Fibroblast of peridontal ligament (primary cell): Measurements from ENCODE around the gene PDF.
"Not testable (repeated sequence)": the region's sequence is repeated elsewhere in the genome, so short reads cannot be mapped to it uniquely, and the experiment has no call there.

Experiments used
- DNase-seq: peaks from one replicate; pipeline ENCODE4 v3.0.0-alpha.2; 2010; ENCODE audit errors: extremely low read depth

The PDF gene, protein sequence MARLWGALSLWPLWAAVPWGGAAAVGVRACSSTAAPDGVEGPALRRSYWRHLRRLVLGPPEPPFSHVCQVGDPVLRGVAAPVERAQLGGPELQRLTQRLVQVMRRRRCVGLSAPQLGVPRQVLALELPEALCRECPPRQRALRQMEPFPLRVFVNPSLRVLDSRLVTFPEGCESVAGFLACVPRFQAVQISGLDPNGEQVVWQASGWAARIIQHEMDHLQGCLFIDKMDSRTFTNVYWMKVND

DNA sequence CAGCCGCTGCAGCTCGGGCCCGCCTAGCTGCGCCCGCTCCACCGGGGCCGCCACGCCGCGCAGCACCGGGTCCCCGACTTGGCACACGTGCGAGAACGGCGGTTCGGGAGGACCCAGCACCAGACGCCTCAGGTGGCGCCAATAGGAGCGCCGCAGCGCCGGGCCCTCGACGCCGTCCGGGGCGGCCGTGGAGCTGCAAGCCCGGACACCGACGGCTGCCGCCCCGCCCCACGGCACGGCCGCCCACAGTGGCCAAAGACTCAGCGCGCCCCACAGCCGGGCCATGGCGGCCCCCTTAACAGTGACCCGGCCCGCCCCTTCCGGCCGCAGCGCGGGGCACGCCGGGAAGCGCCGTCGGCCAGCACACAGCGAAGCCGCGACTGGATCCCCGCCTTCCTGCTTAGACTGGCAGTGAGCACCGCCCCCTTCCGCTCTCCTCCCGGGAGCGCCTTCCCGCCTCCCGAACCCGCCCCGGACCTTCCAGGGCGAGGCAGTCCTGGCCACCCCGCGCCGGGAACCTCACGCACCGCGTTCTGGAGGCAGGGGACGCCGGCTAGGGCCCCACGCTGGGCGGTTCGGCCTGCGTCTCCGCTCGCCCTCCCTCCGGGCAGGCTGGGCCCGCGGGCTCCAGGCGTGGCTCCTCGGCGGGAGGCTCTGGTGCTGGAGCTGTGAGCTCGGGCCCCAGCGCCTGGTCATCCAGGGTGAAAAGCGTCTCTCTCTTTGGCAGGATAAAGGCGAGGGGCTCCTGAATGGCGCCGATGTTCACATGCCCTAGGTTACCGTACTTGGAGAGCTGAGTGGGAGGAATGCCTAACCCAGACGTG is at the start of gene PDF:
Gene PDF (minus strand): TSS at position 303 of the 824 bp plus-strand sequence. CDS start 18 bp downstream, at position 285.
- DNase-seq, result peak; percentile 85

DNA sequence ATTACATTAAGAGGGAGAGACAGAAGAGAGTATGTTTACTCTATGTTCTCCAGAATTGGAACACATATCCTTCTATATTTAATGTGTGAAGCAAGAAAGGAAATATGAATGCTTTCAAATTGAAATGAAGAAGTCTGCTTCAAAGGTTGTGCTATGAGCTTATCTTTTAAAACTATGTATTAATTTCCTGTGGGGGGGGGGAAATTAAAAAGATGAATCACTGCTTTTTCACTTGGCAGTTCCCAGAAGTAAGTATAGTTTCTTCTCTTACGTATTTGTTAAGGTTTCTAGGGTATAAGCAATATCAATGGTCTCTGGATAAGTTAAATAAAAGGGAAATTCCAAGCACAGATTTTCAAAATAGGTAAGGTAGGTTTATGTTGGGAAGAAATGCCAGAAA is 48.4 kb upstream of the PDF start:
- no peak for DNase-seq

DNA sequence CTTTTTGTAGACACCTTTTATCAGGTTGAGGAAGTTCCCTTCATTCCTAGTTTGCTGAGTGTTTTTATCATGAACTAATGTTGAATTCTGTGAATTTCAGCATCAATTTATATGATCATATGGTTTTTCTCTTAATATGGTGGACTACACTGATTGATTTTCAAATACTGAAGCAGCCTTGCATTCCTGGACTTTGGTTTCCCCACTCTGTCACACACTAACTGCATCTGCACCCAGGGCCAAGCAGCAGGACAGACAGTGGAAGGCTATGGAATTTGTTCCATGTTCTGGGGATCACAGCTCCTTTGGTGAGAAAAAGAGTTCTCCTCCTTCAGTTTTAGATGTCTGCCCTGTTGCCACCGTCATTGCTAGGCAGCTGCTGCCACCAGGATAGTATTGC is 47.6 kb upstream of the PDF start:
- DNase-seq, result no peak

DNA sequence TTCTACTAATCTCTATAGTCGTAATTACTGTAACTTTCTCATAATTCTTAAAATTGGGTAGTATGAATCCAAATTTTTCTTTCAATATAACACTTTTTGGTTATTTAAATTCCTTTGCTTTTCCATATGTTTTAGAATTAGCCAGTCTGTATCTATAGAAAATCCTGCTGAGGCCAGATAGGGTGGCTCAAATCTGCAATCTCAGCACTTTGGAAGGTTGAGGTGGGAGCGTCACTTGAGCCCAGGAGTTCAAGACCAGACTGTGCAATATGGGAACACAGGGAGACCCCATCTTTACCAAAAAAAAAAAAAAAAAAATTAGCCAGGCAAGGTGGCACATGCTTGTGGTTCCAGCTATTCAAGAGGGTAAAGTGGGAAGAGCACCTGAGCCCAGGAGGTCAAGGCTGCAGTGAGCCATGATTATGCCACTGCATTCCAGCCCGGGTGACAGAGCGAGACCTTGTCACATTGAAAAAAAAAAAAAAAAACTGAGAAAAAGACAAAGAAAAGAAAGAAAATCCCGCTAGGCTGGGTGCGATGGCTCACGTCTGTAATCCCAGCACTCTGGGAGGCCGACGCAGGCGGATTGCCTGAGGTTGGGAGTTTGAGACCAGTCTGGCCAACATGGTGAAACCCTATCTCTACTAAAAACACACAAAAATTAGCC is 46.1 kb upstream of the PDF start:
- no peak for DNase-seq

DNA sequence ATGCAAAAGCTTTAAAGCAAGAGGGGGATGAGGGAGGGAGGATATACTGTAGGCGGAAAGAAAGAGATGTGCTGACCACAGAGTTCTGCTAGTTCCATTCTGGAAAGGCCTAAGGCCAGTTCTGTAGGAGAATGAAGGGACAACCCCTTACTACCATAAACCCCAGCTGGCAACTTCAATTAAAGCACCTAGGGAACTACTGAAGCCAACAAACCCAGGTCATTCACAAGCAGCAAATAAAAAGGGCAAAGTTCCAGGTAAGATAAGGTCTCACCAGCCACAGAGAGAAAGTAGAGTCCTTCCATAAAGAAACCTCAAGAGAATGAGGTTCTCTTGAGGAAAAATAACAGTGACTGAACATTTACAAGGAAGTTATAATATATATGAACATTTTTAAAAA is 42.6 kb upstream of the PDF start:
- no peak for DNase-seq

DNA sequence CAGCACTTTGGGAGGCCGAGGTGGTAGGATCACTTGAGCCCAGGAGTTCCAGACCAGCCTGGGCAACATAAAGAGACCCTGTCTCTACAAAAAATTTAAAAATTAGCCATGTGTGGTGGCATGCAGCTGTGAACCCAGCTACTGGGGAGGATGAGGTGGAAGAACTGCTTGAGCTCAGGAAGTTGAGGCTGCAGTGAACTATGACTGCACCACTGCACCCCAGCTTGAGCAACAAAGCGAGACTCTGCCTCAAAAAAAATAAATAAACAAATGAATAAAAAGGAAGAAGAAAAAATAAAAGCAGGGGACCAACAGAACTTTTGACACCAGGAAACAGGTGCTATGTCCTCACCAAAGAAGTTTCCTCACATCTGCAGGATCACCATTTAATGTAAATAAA is 41.2 kb upstream of the PDF start:
- DNase-seq, result no peak

DNA sequence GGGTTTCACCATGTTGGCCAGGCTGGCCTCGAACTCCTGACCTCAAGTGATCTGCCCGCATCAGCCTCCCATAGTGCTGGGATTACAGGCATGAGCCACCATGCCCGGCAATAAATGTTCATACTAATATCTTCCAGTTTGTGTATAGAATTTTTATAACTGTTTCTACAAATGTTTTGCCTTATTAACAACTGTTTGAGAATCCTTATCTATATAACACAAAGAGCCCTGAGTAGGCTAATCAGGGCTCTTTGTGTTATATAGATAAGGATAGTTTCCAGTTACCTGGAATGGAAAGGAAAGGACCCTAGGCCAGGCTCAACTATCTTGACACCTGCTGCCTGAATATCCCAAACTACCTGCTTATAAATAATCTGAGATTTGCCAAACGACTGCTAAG is 38.5 kb upstream of the PDF start:
- DNase-seq, result no peak

DNA sequence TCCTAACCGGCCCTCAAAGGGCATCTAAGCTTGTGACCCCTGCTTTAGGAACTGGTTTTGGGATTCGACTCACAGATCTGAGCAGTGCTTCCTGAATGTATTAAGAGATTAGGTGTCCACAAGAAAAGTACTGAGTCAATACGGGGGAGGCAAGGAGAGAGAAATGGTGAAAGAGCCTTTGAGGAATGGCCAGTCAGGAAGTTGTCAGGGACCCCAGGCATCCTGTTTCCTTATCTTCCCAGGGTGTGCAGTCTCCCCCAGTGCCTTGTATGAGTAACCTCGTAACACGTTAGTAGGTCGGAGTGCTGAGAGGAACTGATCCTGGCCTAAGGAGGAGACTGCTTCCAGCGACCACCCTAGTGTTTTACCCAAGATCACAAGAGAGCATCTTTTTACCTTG is 37.6 kb upstream of the PDF start:
- DNase-seq, result no peak

DNA sequence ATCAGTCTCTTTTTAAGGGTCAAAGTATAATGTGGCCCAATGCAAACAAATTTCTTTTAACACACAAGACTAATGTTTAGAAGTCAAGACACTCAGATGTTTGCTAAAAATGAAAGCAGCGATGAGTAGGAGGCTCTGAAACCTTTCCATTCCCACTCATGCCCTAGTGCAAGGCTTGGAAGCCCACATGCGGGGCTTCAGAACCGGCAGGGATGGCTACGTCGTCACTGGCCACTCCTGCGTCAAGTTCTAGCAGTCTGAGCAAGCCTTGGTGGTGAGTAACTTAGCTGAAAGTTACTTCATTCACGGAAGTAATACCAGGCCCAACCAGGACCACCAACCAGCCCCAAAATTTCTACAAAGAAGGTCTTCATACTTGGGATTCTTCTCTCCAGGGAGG is 36.0 kb upstream of the PDF start:
- no peak for DNase-seq

DNA sequence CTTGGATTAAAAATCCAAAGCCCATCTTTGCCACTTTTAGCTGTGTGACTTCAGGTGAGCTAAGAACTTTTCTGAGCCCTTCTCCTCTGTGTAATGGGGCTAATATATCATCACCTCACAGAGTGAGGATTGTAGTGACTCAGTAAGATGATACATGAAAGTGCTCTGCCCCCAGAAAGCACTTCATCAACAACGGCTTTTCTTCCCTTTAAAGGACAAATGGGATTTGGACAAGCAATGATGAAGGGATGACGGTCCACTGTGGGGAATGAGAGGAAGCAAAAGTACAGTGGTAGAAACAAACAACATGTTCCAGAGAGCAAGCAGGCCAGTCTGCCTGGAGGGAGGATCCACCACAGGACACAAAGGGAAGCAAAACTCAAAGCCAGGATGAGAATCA is 35.5 kb upstream of the PDF start:
- DNase-seq, result no peak

DNA sequence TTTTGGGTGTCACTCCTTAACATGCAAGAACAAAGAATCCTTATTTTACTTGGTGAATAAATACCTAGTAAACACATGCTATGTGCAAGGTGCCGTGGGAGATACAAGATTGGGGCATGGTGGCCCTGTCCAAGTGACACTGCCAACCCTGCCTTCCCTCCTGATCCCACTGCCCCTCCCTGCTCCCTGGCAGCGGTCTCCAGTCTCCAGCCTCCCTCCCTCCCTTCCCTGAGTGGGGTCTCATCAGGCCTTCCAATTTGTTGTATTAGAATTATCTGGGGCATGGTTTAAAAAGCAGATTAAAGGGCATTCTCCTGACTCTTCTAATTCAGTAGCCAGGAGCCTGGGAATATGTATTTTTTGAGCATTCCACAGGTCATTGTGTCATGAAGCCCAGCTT is 33.7 kb upstream of the PDF start:
- DNase-seq, result no peak

DNA sequence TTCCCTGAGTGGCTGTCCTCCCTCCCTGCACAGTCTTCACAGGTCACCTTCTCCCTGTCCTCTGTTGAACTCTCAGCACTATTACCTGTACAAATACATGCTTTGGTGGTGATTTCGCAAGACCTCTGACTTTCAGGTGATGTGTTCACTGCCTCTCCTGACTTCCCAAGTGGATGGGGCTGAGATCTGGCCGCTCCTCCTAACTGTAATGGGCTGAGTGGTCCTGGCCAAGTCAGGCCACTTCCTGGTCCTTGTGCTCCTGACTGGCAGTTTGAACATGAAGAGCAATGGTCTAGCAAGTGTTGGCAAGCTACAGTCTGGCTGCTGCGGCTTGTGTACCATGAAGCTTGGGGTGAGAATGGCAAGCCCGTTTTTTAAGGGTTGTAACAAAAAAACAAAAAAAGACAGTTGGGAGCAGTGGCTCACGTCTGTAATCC is 32.9 kb upstream of the PDF start:
- no peak for DNase-seq

DNA sequence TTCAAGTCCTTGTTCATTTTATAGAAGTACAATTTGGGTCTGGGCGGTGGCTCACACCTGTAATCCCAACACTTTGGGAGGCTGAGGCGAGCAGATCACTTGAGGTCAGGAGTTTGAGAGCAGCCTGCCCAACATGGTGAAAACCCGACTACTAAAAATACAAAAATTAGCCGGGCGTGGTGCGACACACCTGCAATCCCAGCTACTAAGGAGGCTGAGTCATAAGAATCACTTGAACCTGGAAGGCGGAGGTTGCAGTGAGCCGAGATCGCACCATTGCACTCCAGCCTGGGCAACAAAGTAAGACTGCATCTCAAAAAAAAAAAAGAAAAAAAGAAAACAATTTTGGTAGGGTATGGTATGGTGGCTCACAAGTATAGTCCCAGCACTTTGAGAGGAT is 29.7 kb upstream of the PDF start:
- DNase-seq, result not testable (repeated sequence)

DNA sequence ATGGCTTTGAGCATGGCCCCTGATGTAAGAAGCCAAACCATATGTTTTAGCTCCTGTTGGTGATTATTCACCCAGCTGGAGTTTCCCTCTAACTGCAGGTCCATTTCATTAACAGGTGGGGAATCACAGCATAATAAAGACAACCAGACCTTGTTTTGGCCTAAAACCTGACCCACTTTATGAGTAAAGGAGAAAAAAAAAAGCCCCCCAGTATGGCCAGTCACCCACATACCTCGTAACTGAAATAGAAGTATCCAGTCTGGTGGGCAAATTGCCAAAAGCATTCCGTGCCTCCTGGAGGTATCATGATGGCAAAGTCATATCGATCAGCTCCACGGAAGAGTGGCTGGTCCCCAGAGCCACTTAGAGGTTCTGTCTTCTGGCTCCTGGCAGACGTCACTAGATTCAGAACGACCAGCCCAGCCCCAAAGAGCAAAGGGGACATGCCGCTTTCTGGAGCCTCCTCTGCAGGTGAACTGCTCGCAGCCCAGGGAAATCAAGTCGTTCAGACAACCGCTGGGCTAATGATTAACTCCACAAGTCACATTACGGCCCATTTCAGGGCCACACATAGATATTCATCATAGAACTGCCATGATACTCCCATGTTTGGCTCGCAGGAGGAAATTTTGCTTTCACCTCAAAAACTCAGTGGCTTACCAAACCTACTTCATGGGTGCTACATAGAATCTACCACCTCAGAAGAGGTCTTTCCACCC is 21.1 kb upstream of the PDF start, which contains the start of gene TMED6:
Gene TMED6 (minus strand): TSS at position 478 of the 719 bp plus-strand sequence. CDS start 33 bp downstream, at position 445.
- no peak for DNase-seq

DNA sequence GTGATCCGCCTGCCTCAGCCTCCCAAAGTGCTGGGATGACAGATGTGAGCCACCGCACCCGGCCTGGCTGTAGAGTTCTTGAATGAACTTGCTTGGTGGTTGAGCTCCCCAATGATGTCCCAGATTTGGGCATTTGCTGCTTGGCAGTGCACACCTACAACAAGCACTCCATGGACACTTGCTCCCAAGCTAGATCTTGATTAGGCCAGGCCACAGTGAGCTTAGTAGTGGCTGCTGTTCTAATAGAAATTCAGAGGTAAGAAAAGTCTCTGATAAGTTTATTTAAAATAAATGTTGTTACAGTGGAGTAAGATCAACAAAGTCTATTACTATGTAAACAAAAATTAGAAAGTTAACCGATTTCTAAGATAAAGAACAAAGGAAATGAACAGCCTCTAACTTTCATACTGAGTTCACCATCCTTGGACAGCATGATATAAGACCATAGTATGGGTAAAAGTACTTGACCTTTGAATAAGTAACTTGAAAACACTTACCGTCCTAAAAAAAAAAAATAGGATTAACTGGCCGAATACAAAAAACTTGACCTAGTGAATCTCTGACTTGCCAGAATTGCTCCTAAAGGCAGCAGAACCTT is 20.2 kb upstream of the PDF start:
- DNase-seq, result no peak

DNA sequence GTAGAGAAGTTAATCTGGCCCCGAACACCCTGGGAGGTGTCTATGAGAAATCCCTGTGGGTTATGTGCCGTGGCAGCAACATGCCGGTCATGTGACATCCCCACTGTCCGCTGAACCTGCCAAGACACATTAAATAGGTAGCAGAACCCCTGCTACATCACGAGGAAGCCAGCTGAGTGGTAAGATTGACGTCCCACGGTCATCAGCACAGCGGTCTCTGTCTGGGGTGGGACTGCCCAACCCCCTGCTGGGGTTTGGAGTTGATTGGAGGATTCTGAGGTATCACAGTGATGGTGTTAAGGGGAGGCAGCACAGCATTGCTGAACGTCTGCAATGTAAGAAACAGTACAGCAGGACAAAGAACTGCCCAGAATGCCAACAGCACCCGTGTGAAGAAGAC is 19.1 kb upstream of the PDF start:
- DNase-seq, result no peak

DNA sequence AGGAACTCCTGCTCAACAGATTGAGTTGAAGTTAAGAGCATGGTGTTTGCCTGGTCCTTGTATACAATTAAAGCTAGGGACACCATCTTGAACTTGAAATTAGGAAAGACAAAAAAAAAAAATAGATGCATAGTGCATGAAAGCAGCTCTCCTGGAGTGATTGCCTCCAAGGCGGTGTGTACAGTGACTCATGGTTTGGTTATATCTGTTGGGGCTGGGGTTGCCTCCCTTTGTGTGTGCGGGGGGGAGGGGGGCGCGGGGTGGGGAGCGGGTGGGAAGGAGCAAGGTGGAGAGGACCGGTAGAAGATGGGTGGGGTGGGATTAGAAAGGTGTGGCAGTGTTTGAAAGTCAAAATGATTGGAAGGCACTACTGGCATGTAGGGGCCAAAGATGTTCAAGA is 17.8 kb upstream of the PDF start:
- DNase-seq, result no peak

DNA sequence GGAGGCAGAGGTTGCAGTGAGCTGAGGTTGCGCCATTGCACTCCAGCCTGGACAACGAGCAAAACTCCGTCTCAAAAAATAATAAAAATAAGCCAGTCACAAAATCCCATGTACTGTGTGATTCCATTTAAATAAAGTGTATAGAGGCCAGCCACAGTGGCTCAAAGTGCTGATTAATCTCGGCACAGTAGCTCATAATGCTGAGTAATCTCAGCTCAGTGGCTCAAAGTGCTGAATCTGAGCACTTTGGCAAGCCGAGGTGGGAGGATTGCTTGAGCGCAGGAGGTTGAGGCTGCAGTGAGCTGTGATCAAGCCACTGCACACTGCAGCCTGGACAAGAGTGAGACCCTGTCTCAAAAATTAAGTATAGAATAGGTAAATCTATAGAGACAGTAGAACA is 16.3 kb upstream of the PDF start:
- DNase-seq, result no peak

DNA sequence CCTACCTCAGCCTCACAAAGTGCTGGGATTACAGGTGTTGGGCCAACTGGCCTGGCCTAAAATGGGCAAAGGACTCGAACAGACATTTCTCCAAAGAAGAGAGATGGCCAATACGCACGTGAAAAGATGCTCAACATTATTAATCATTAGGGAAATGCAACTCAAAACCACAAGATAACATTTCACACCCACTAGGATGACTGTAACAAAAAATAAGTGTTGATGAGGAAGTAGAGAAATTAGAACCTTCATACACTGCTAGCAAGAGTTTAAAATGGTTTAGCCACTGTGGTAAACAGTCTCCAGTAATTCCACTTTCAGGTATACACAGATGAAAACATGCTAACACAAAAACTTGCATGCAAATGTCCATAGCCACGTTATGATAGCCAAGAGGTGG is 15.5 kb upstream of the PDF start:
- DNase-seq, result no peak

DNA sequence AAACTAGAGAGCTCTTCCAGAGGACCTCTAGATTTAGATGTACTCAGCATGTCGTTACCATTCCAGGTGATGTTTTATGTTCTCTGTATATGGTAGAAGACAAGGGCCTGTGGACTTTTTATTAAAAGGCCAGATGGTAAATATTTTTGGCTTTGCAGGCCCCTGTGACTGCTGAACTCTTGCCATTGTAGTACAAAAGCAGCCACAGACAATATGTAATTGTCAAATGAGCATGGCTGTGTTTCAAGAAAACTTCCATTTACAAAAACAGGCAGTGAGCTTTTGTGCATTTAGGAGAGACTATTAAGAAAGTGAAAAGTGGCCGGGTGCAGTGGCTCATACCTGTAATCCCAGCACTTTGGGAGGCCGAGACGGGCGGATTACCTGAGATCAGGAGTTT is 13.8 kb upstream of the PDF start:
- DNase-seq, result no peak

DNA sequence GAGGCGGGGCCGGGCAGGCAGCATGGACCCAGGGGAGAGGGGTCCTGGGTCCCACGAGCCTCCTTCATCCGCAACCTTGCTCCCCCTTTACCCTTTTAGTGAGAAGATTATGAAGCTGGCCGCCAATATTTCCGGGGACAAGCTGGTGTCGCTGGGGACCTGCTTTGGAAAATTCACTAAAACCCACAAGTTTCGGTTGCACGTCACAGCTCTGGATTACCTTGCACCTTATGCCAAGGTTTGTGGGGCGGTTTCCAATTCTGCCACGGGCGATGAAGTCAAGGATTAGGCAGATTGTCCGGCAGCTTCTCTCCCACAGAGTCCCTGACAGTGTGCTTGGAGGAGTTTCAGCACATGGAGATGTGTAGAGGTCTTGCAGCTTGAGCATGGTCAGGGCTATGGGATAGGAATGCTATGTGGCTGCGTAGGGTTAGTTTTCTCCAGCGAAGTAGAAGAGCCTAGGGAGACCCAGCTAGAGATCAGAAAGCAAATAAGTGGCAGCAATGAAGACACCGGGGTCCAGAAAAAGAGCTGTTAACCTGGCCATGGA is 9.8 kb upstream of the PDF start:
- no peak for DNase-seq
